Keratinocyte (primary cell): ENCODE data around the gene RNF227. TPM values are rescaled to one million over a fixed set of nuclear protein-coding genes. Genes with fewer than 3 reads are reported as not detected.
"Not testable (repeated sequence)": the region's sequence is repeated elsewhere in the genome, so short reads cannot be mapped to it uniquely, and the experiment has no call there.

Experiments used
- DNase-seq: peaks from one replicate; pipeline ENCODE4 v3.0.0-alpha.2; 2011; ENCODE audit warnings: low read depth, missing footprints, low spot score
- FAIRE-seq: peaks from 2 replicates; lab custom pipeline; 2011; peaks lifted over from hg19 to GRCh38; lab: Jason Lieb, UNC
- H2AFZ ChIP-seq: 2 replicates; pipeline ENCODE4 v1.6.0; 2012; ENCODE audit warnings: low read length, control low read depth, inconsistent platforms; ENCODE audit not compliant: control insufficient read depth
- H3K27ac ChIP-seq: 2 replicates; pipeline ENCODE4 v1.5.1; 2011; ENCODE audit warnings: low read length; ENCODE audit not compliant: control insufficient read depth, insufficient read depth
- H3K27me3 ChIP-seq: 3 replicates; pipeline ENCODE4 v1.6.0; 2011; ENCODE audit warnings: low read length; ENCODE audit not compliant: control insufficient read depth, insufficient read depth; ENCODE audit errors: extremely low read depth
- H3K36me3 ChIP-seq, 2 experiments: 2 replicates in 1 of 2; 3 replicates in 1 of 2; pipeline ENCODE4 v1.5.1; 2011; ENCODE audit warnings: low read length in 2 of 2, mild to moderate bottlenecking in 1 of 2; ENCODE audit not compliant: control insufficient read depth in 2 of 2, insufficient read depth in 2 of 2; ENCODE audit errors: extremely low read depth in 1 of 2
- H3K4me1 ChIP-seq: 3 replicates; pipeline ENCODE4 v1.5.1; 2011; ENCODE audit warnings: low read length; ENCODE audit not compliant: control insufficient read depth, insufficient read depth; ENCODE audit errors: extremely low read depth
- H3K4me2 ChIP-seq: 3 replicates; pipeline ENCODE4 v1.6.0; 2011; ENCODE audit warnings: low read depth, low read length; ENCODE audit not compliant: control insufficient read depth, insufficient read depth; ENCODE audit errors: extremely low read depth
- H3K4me3 ChIP-seq, 3 experiments: fragments of 200-600 bp in 1 of 3; sonication (generic) in 1 of 3; 2 replicates in 2 of 3; 3 replicates in 1 of 3; pipeline ENCODE4 v1.5.1; 2011 to 2016; ENCODE audit warnings: low read length in 3 of 3, mild to moderate bottlenecking in 3 of 3, control low read depth in 2 of 3, inconsistent platforms in 1 of 3, low read depth in 1 of 3, mixed read lengths in 1 of 3, mixed run types in 1 of 3, moderate library complexity in 1 of 3; ENCODE audit not compliant: control insufficient read depth in 2 of 3, insufficient read depth in 2 of 3; ENCODE audit errors: extremely low read depth in 1 of 3
- H3K79me2 ChIP-seq: 2 replicates; pipeline ENCODE4 v1.6.0; 2012; ENCODE audit warnings: low read length; ENCODE audit not compliant: control insufficient read depth, insufficient read depth
- H3K9ac ChIP-seq: 3 replicates; pipeline ENCODE4 v1.6.0; 2011; ENCODE audit warnings: low read length; ENCODE audit not compliant: control insufficient read depth, insufficient read depth; ENCODE audit errors: extremely low read depth
- H3K9me1 ChIP-seq: 3 replicates; pipeline ENCODE4 v1.6.0; 2011; ENCODE audit warnings: low read length; ENCODE audit not compliant: control insufficient read depth, insufficient read depth; ENCODE audit errors: extremely low read depth
- H3K9me3 ChIP-seq: 2 replicates; pipeline ENCODE4 v1.5.1; 2012; ENCODE audit warnings: low read depth, low read length; ENCODE audit not compliant: control insufficient read depth
- H4K20me1 ChIP-seq: 3 replicates; pipeline ENCODE4 v1.6.0; 2011; ENCODE audit warnings: low read length; ENCODE audit not compliant: control insufficient read depth, insufficient read depth; ENCODE audit errors: extremely low read depth
- CTCF ChIP-seq, 3 experiments: IDR thresholded peaks in 1 of 3; conservative IDR thresholded peaks in 1 of 3; optimal IDR thresholded peaks in 1 of 3; 2 replicates in 2 of 3; 3 replicates in 1 of 3; pipeline versions ENCODE3 to v1.5.1; 2011; ENCODE audit warnings: low read length in 3 of 3, mild to moderate bottlenecking in 3 of 3, moderate library complexity in 2 of 3, control low read depth in 1 of 3, inconsistent platforms in 1 of 3; ENCODE audit not compliant: insufficient read depth in 2 of 3; ENCODE audit errors: extremely low read depth in 1 of 3
- EZH2 ChIP-seq: IDR thresholded peaks from one replicate; pipeline ENCODE4 v1.6.1; 2012; ENCODE audit warnings: inconsistent platforms, mild to moderate bottlenecking, low read length, moderate library complexity
- dilution Hi-C: fragments of 300-500 bp; cut with MboI; formaldehyde crosslinking; loops from one replicate; pipeline ENCODE4 v1.7.0; 2020; ENCODE audit warnings: low sequenced_read_pairs; ENCODE audit not compliant: extremely low pct_ligation_motif_present
- polyA plus RNA-seq, 5 experiments: library from polyadenylated mRNA; depleted of rRNA in 3 of 5; stranded (reverse) in 3 of 5; stranded (forward) in 1 of 5; unstranded in 1 of 5; fragments of >200 nt; gene quantifications; 1 replicate in 1 of 5; 2 replicates in 3 of 5; 3 replicates in 1 of 5; pipeline versions ENCODE4 v1.2.1 to v1.2.3, GENCODE V29; 2011 to 2012; ENCODE audit warnings: missing spikeins in 2 of 5, low read depth in 1 of 5, low replicate concordance in 1 of 5
- small RNA-seq, 3 experiments: library from RNA; depleted of rRNA; stranded (forward); fragments of <200 nt; gene quantifications; one replicate each; pipeline ENCODE3, GENCODE V24; 2012; ENCODE audit warnings: low read depth in 3 of 3, low replicate concordance in 1 of 3; ENCODE audit not compliant: insufficient read length in 3 of 3

RNF227 gene
- polyA plus RNA-seq, 1 donor (not counting 4 experiments of a cell fraction or from before 2014, with no cell fraction given) = 3.6 TPM

- H3K4me2 ChIP-seq = no peak overlapping the region
- H3K9me1 ChIP-seq = no peaks in the 10 kb centered on the region
- no peak overlapping the region for H3K9ac ChIP-seq
- H3K36me3 ChIP-seq = peaks cover 0 to 6% of the 10 kb centered on the region in 2 experiments
- H3K9me3 ChIP-seq = no peaks in the 10 kb centered on the region
- dilution Hi-C loops = no loop called here
- no peak for FAIRE-seq
- no peaks in the 10 kb centered on the region for H3K27me3 ChIP-seq
- DNase-seq = no peak
- H2AFZ ChIP-seq = no peak overlapping the region
- TF ChIP-seq EZH2 (no peak), CTCF (optimal IDR thresholded peaks at IDR 0.05 in 1 of 3, IDR thresholded peaks at IDR 0.05 in 1 of 3, conservative IDR thresholded peaks at IDR 0.05 in 1 of 3; ENCODE audit: extremely low read depth in 1 of 3, insufficient read depth in 2 of 3, low read length in 3 of 3) (no peak)
- H3K79me2 ChIP-seq = no peaks in the 10 kb centered on the region
- peaks cover 21% of the 10 kb centered on the region for H3K4me1 ChIP-seq
- H3K27ac ChIP-seq = no peak overlapping the region
- H4K20me1 ChIP-seq = no peaks in the 10 kb centered on the region
- H3K4me3 ChIP-seq = no peak overlapping the region
Measured at GRCh38 chr17:7864995-7865650, 51.0 kb downstream of the RNF227 start.

GRCh38 chr17:7864384-7864783, 51.7 kb downstream of the RNF227 start:
- H3K79me2 ChIP-seq, H3K36me3 ChIP-seq, H4K20me1 ChIP-seq, FAIRE-seq, H3K9me1 ChIP-seq, H3K4me2 ChIP-seq, H3K27ac ChIP-seq, H3K4me3 ChIP-seq, H3K9ac ChIP-seq, H3K9me3 ChIP-seq, H3K27me3 ChIP-seq, dilution Hi-C loops, DNase-seq, H2AFZ ChIP-seq: not testable (repeated sequence)
- peaks cover 21% of the 10 kb centered on the region for H3K4me1 ChIP-seq

Small RNA genes within 50 kb of the gene (small RNA-seq; reads per million reads assigned to genes)
- gene SCARNA21 = 0.07 to 3.0 (median 0.33) reads per million in 3 experiments

Other genes starting within 250 kb of the RNF227 start
- 14.3 to 60.6 TPM (median 22.0 TPM) in 3 replicates for gene TP53, start 228.8 kb downstream of the RNF227 start, polyA plus RNA-seq
- 7.7 to 10.6 TPM (median 8.2 TPM) in 3 replicates for gene WRAP53, start 227.8 kb downstream of the RNF227 start, polyA plus RNA-seq
- gene EFNB3, start 211.1 kb downstream of the RNF227 start, polyA plus RNA-seq = 3.1 to 4.1 TPM (median 3.1 TPM) in 3 replicates
- 0.13 to 0.36 TPM (median 0.13 TPM) in 3 replicates for gene DNAH2, start 198.5 kb downstream of the RNF227 start, polyA plus RNA-seq
- 1.0 to 1.6 TPM (median 1.4 TPM) in 3 replicates for gene KDM6B, start 82.1 kb downstream of the RNF227 start, polyA plus RNA-seq
- gene TMEM88, start 61.2 kb downstream of the RNF227 start, polyA plus RNA-seq = 0.14 to 0.45 TPM (median 0.24 TPM) in 3 replicates
- 41.0 to 130 TPM (median 70.9 TPM) in 3 replicates for gene NAA38, start 58.7 kb downstream of the RNF227 start, polyA plus RNA-seq
- gene CYB5D1, start 58.3 kb downstream of the RNF227 start, polyA plus RNA-seq = 9.0 to 14.8 TPM (median 12.4 TPM) in 3 replicates
- gene CHD3, start 27.5 kb downstream of the RNF227 start, polyA plus RNA-seq = 27.8 to 30.1 TPM (median 28.1 TPM) in 3 replicates
- 2.0 to 2.5 TPM (median 2.2 TPM) in 3 replicates for gene KCNAB3, start 13.6 kb upstream of the RNF227 start, polyA plus RNA-seq
- gene TRAPPC1, start 15.7 kb upstream of the RNF227 start, polyA plus RNA-seq = 108 to 396 TPM (median 128 TPM) in 3 replicates
- gene CNTROB, start 15.9 kb upstream of the RNF227 start, polyA plus RNA-seq = 17.4 to 20.5 TPM (median 17.4 TPM) in 3 replicates
- 0.25 to 0.42 TPM in 2 of 3 replicates, not detected in the other for gene GUCY2D, start 86.3 kb upstream of the RNF227 start, polyA plus RNA-seq
- gene ALOX15B, start 122.8 kb upstream of the RNF227 start, polyA plus RNA-seq = 29.7 to 56.5 TPM (median 31.9 TPM) in 3 replicates
- 0.43 to 0.75 TPM (median 0.47 TPM) in 3 replicates for gene ALOX12B, start 171.4 kb upstream of the RNF227 start, polyA plus RNA-seq
- 2.0 to 4.6 TPM (median 2.7 TPM) in 3 replicates for gene ALOXE3, start 202.2 kb upstream of the RNF227 start, polyA plus RNA-seq
- gene HES7, start 207.8 kb upstream of the RNF227 start, polyA plus RNA-seq = 0.05 to 0.33 TPM (median 0.16 TPM) in 3 replicates
- 14.4 to 15.2 TPM (median 15.1 TPM) in 3 replicates for gene PER1, start 236.1 kb upstream of the RNF227 start, polyA plus RNA-seq
- 8.1 to 10.4 TPM (median 9.8 TPM) in 3 replicates for gene VAMP2, start 246.7 kb upstream of the RNF227 start, polyA plus RNA-seq